Cortex of kidney (tissue), 1 donor: ENCODE measurements around the gene RSPH9.

Experiments
- DNase-seq: peaks from one replicate; lab custom pipeline; 2025; lab: John Stamatoyannopoulos, UW

The RSPH9 gene

DNA sequence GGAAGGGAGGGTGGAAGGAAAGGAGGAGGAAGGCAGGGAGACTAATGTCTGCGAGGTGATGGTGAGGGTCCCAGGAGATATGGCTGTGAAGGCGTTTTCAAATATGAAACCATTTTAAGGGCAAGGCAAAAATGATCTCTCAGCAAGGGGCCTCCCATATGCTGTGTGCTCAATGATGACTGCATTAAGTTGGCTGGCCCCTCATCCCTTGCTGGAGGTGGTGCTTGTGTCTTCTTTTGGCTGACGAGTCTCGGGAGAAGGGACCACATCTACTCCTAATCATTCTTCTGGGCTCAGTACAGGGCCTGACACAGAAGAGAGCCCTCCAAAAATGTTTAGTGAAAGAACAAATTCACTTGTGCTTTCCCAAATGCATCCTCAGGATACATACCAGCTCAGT is 65.7 kb downstream of the RSPH9 start:
- DNase-seq = no peak

DNA sequence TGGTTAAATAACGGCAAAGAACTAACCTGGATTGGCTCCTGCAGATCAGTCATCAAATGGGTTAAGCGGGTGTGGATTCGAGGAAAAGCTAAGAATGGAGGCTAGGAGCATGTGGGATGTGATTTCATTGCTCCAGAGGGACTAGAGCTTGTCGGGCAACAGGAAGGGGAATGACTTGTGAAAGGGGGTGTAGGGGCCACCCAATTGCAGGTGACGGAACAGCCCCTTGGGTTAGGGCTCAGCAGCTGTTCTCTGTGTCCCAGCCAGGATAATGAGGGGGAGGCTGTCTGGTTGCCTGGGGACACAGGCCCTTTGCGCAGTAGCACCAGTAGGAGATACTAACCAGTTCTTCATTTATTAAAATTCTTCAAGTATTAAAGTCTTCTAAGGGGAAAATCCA is 67.7 kb downstream of the RSPH9 start:
- DNase-seq = no peak

DNA sequence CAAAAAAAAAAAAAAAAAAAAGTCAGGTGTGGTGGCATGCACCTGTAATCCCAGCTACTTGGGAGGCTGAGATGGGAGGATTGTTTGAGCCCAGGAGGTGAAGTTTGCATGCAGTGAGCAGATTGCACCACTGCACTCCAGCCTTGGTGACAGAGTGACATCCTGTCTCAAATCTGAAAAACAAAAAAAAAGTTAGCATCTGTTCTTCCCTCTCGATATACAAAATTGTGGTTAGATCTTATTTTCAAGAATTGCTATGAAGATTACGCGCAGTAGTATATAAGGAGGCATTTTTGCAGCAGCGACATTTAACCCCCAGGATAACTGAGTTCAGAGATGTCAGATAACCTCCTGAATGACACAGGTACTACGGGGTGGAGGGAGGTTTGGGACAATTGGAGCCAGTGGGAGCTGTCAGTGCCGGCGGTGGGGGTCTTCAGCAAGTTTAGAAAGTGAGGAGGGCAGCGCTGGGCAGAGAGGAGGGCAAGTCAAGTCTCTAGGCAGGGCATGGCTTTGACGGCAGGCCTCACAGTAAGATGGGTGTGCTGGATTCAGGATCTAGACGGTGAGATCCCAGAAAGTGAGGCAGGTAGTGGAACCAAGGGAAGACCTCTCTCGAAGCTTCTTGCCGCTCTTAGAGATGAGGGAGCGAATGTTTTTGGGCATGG is 68.9 kb downstream of the RSPH9 start:
- no peak for DNase-seq

DNA sequence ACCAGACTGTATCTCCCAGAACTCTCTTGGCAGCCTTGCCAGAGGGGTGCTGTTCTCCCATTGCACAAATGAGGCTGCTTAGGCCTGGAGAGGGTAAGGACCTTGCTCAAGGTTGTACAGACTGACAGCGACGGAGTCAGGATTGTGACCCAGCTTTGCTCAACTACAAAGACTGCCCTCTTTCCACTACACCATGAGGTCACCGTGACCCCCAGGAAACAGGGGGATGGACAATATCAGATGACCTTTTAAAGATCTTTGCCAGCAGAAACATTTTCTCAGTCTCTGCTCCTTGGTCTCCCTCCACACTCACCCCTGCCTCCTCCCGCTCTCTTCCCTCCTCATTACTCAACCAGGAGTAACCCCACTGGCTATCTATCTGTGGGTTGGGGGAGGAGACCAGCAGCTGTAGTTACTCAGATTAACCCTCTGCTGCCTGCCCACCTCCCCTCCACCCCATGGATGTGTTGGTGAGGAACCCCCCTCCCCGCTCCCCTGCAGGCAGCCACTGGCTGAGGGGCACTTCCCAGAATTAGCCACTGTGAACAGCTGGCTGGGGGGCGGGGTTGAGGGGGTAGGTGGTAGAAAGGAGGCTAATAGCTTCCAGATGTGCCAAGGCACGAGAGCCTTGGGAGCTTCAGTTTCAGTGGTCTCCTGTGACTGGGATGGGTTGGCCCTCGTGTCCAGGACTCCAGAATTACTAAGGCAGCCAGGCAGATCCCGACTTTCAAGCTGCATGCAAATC is 69.6 kb downstream of the RSPH9 start:
- no peak for DNase-seq

DNA sequence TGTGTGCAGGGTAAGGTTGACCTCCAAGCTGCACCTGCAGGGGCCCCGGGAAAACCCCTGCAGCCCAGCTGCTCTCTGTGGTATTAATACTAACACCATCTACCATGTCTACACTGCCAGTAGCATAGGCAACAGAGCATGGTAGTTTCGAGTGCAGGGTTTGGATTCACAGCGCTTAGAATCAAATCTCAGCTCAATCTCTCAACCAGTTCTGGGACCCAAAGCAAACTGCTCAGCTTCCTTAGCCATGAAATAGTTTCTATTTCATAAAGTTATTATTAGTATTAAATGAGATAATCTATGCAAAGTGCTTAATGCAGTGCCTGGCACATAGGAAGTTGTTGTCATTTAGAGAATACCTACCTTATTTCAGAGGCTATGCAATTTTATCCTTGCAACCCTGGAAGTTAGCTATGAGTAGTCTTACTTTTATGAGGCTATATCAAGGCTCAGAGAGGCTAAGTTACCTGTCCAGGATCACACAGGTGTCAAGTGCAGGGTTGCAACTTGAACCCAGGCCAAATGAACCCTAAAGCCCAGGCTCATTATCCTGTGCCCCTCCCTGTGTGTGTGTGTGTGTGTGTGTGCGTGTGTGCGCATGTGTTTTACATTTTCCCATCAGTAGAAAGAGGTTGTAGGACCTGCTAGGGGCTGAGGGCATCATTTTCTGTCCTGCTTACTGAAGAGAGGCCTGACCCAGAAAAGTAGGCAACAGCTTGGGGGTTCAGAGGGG is 70.4 kb downstream of the RSPH9 start:
- no peak for DNase-seq

DNA sequence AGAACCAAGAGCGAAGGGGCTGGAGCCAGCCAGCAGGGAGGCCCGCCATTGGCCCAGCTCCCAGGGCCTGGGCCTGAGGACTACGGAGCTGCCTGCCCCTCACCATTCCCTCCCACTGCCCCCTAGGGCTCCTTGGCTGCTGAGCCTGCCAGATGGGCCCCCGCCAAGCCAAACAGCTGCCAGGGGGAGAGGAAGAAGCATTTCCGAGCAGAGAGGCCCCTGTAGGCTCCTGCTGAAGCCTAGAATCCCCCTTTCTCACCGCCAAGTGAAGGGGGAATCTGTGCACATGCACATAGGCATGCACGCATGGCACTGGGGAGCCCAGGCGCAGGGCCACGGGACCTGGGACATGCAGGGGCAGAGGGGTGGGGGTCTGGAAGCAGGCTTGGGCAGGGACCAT is 71.3 kb downstream of the RSPH9 start:
- no peak for DNase-seq

DNA sequence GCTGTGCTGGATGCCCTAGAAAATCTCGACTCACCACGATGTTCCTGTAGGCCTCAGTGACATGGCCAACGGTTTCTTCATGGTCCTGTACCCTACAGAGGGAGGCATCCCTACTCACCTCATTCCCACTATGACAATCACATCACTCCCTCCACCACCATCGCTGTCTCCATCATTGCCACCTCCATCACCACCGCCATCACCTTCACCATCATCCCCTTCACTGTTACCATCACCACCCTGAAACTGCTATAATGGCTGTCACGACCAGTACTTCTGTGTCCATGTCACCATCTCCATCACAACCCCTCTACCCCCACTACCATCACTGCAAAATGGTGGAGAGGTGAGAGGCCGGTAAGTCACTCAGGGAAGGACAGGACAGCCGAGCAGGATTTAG is 72.6 kb downstream of the RSPH9 start:
- no peak for DNase-seq

DNA sequence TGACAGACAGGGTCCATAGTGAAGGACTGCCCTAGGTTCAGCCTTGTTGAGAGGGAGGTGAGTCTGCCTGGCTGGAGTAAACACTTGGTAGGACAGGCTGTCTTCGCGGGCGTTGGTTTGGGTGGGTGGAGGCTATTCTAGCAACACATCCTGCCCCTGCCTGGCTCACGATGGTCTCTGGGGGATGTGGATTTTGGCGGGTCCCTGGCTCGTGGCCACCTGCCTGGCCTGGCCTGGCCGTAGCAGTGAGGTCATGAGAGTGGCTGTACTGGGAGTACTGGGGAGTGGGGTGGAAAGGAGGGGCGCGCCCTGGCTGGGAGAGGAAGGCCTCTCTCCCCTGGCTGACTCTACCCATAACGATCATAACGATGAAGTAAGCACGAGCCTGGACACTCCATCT is 73.0 kb downstream of the RSPH9 start:
- no peak for DNase-seq

DNA sequence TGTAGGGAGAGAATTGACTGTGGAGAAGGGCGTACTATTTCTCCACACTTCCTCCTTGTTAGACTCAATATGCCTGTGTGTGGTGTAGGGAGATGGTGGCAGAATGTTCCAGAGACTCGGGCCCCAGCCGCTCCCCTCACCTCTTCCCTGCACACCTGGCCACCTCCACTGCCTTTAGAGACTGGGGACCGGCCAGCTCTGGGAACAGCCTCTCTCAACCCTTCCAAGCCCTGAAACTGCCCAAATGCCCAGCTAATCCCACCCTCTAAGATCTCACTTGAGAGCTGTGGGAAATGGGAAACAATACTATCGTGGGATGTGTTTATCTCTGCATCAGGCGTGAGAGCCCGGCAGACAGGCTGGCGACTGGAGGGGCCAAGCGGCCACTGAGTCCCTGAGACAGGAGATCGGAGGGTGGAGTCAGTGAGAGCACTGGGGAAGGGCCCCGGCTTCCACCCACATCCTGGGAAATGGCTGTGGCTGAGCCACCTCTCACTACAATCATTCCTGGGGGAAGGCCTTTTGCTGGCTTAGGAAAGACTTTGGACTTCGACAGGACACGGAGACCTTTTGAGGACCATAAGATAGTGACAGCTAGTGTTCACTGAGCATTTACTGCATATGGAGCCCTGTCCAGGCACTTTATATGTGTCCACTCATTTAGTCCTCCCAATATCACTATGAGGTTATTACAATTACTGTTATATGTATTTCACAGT is 73.7 kb downstream of the RSPH9 start:
- no peak for DNase-seq

DNA sequence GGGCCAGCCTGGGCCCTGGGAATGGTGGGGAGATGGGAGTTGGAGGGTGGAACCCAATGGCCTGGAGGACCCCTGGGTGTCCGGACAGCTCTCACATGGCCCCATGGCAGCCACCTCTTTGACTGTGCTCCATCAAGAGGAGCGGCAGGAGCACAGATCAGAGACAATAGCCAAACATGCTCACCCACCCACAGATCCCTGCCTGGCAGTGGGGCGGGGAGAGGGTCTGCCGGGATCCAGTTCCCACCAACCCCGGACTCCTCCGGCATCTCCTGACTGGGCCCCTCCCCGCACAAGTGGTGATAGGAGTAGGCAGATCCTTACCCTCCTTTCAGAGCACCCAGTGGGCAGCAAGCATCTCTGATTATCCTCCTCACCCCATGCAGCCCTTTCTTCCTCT is 74.7 kb downstream of the RSPH9 start:
- no peak for DNase-seq

DNA sequence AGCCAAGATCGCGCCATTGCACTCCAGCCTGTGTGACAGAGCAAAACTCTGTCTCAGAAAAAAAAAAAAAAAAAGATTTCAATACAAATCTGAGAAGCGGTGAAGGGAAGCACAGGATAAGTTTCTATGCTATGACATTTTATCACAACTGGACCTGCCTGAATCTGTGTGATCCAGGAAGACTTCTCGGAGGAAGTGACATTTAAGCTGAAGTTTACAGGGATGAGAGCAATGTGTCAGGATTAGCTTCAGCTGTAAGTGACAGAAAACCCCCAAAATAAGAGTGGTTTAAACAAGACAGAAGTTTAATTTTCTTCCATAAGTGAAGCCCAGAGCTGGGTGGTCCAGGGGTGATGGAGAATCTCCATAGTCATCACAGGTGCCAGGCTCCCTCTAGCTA is 76.2 kb downstream of the RSPH9 start:
- no peak for DNase-seq
